CD14-positive monocyte (primary cell): ENCODE measurements around the gene OR2A1. TPM values are rescaled to one million over a fixed set of nuclear protein-coding genes. Genes with fewer than 3 reads are reported as not detected.
A peak's percentile ranks its signal among the peaks of the same experiment; 100 is the strongest.
"Not testable (repeated sequence)": the region's sequence is repeated elsewhere in the genome, so short reads cannot be mapped to it uniquely, and the experiment has no call there.

Source experiments
- DNase-seq, 3 donors: peaks; one replicate each; pipeline ENCODE4 v3.0.0-alpha.2; 2011 to 2022
- H2AFZ ChIP-seq: 2 replicates; pipeline ENCODE4 v1.6.0; 2012; ENCODE audit warnings: mild to moderate bottlenecking, low read depth, low read length, inconsistent platforms; ENCODE audit not compliant: insufficient read depth, poor library complexity, severe bottlenecking
- H3K27ac ChIP-seq, 2 donors: 1 replicate in 1 of 2; 2 replicates in 1 of 2; pipeline ENCODE4 v1.5.1; 2012 to 2013; ENCODE audit warnings: low read length in 2 of 2, control low read depth in 1 of 2, inconsistent platforms in 1 of 2, low read depth in 1 of 2, mild to moderate bottlenecking in 1 of 2
- H3K27me3 ChIP-seq, 2 donors: one replicate each; pipeline versions ENCODE4 v1.6.0 to v1.6.1; 2011 to 2013; ENCODE audit warnings: low read length in 2 of 2; ENCODE audit not compliant: control insufficient read depth in 2 of 2, insufficient read depth in 2 of 2
- H3K36me3 ChIP-seq, 2 donors: replicated peaks in 1 of 2; 1 replicate in 1 of 2; 2 replicates in 1 of 2; pipeline versions ENCODE4 v1.5.1 to v1.6.1; 2012 to 2013; ENCODE audit warnings: low read length in 2 of 2, control low read depth in 1 of 2, inconsistent platforms in 1 of 2, mild to moderate bottlenecking in 1 of 2; ENCODE audit not compliant: insufficient read depth in 2 of 2, control insufficient read depth in 1 of 2
- H3K4me1 ChIP-seq, 2 donors: 1 replicate in 1 of 2; 2 replicates in 1 of 2; pipeline versions ENCODE4 v1.5.1 to v1.6.1; 2012 to 2013; ENCODE audit warnings: low read length in 2 of 2, control low read depth in 1 of 2, inconsistent platforms in 1 of 2, mild to moderate bottlenecking in 1 of 2, moderate library complexity in 1 of 2; ENCODE audit not compliant: insufficient read depth in 2 of 2, control insufficient read depth in 1 of 2
- H3K4me2 ChIP-seq: replicated peaks from 2 replicates; pipeline ENCODE3; 2012; ENCODE audit warnings: low read length, moderate library complexity, mild to moderate bottlenecking; ENCODE audit not compliant: poor library complexity, severe bottlenecking; ENCODE audit errors: extremely low read depth
- H3K4me3 ChIP-seq, 3 experiments: fragments of 200-600 bp in 1 of 3; sonication (generic) in 1 of 3; replicated peaks in 1 of 3; 1 replicate in 2 of 3; 2 replicates in 1 of 3; pipeline ENCODE4 v1.5.1; 2011 to 2013; ENCODE audit warnings: low read length in 3 of 3, mild to moderate bottlenecking in 3 of 3, control low read depth in 2 of 3, low read depth in 2 of 3, inconsistent platforms in 1 of 3, moderate library complexity in 1 of 3
- H3K79me2 ChIP-seq: 2 replicates; pipeline ENCODE4 v1.6.0; 2012; ENCODE audit warnings: mild to moderate bottlenecking, control low read depth, inconsistent platforms, low read length, moderate library complexity; ENCODE audit not compliant: insufficient read depth
- H3K9ac ChIP-seq: 2 replicates; pipeline ENCODE4 v1.6.0; 2017; ENCODE audit warnings: low read length, mild to moderate bottlenecking; ENCODE audit not compliant: insufficient read depth, poor library complexity, severe bottlenecking
- H3K9me3 ChIP-seq, 2 donors: replicated peaks in 1 of 2; 1 replicate in 1 of 2; 2 replicates in 1 of 2; pipeline versions ENCODE4 v1.5.1 to v1.6.1; 2012 to 2013; ENCODE audit warnings: low read length in 2 of 2, control low read depth in 1 of 2; ENCODE audit not compliant: control insufficient read depth in 1 of 2, insufficient read depth in 1 of 2
- H4K20me1 ChIP-seq: 2 replicates; pipeline ENCODE4 v1.6.0; 2012; ENCODE audit warnings: mild to moderate bottlenecking, low read length, control low read depth, moderate library complexity; ENCODE audit not compliant: insufficient read depth
- H3K27ac Mint-ChIP-seq, 7 donors: one replicate each; pipeline ENCODE4 v1.8.0; 2020; ENCODE audit warnings: mild to moderate bottlenecking in 7 of 7, mixed read lengths in 7 of 7, moderate library complexity in 6 of 7, inconsistent platforms in 2 of 7
- H3K27me3 Mint-ChIP-seq, 3 donors: one replicate each; pipeline ENCODE4 v1.8.0; 2021 to 2022; ENCODE audit warnings: low read depth in 3 of 3, mild to moderate bottlenecking in 3 of 3, mixed read lengths in 3 of 3, moderate library complexity in 3 of 3, inconsistent platforms in 1 of 3
- H3K36me3 Mint-ChIP-seq, 2 donors: one replicate each; pipeline ENCODE4 v1.8.0; 2020; ENCODE audit warnings: mixed read lengths in 2 of 2, inconsistent platforms in 1 of 2, mild to moderate bottlenecking in 1 of 2
- H3K4me1 Mint-ChIP-seq: one replicate; pipeline ENCODE4 v1.8.0; 2020; ENCODE audit warnings: mild to moderate bottlenecking, mixed read lengths
- H3K4me3 Mint-ChIP-seq, 2 donors: one replicate each; pipeline ENCODE4 v1.8.0; 2020; ENCODE audit warnings: mild to moderate bottlenecking in 2 of 2, mixed read lengths in 2 of 2, moderate library complexity in 1 of 2
- H3K9me3 Mint-ChIP-seq, 7 donors: one replicate each; pipeline ENCODE4 v1.8.0; 2020 to 2022; ENCODE audit warnings: mixed read lengths in 7 of 7, mild to moderate bottlenecking in 6 of 7, moderate library complexity in 6 of 7, inconsistent platforms in 2 of 7
- WGBS: methylation state at CpG from one replicate; pipeline ENCODE4 v1.1.5; 2013; ENCODE audit warnings: missing lambda C conversion rate; ENCODE audit not compliant: insufficient coverage; 5-methylcytosine and 5-hydroxymethylcytosine counted together
- intact Hi-C, 2 donors: fragments of 100-400 bp; cut with micrococcal nuclease; formaldehyde crosslinking; loops; one replicate each; pipeline versions ENCODE4 v1.15.0 to v1.15.1; 2023
- polyA plus RNA-seq, 3 donors: library from polyadenylated mRNA; depleted of rRNA in 1 of 3; unstranded in 2 of 3; stranded (reverse) in 1 of 3; fragments of 300-500 nt in 2 of 3; fragments of >200 nt in 1 of 3; fragmentation: Illumina TruSeq in 2 of 3; gene quantifications; 1 replicate in 2 of 3; 2 replicates in 1 of 3; pipeline ENCODE4 v1.2.3, GENCODE V29; 2012 to 2021

Gene OR2A1
- polyA plus RNA-seq, 3 donors: not detected

GRCh38 chr7:144331996-144332288 lies 19.7 kb downstream of the OR2A1 start:
- H3K9ac ChIP-seq, H3K36me3 ChIP-seq, DNase-seq, H3K79me2 ChIP-seq, H3K4me2 ChIP-seq, H4K20me1 ChIP-seq, H3K36me3 Mint-ChIP-seq, H3K27me3 ChIP-seq, H3K4me1 ChIP-seq, H2AFZ ChIP-seq, H3K9me3 ChIP-seq, H3K4me1 Mint-ChIP-seq, intact Hi-C loops, H3K4me3 ChIP-seq, H3K9me3 Mint-ChIP-seq, H3K27me3 Mint-ChIP-seq, H3K27ac ChIP-seq, H3K4me3 Mint-ChIP-seq: not testable (repeated sequence)
- WGBS: no CpG with 5 or more reads among the region's 2 CpGs
- H3K27ac Mint-ChIP-seq: peak overlapping the region in 1 of 7 donors; percentile 77

GRCh38 chr7:144348625-144349024 lies 36.4 kb downstream of the OR2A1 start:
- H3K79me2 ChIP-seq, H3K4me2 ChIP-seq, H3K27ac ChIP-seq, H3K9ac ChIP-seq, H3K27me3 ChIP-seq, H3K27me3 Mint-ChIP-seq, H3K9me3 Mint-ChIP-seq, H3K27ac Mint-ChIP-seq, H4K20me1 ChIP-seq, H2AFZ ChIP-seq, intact Hi-C loops, H3K36me3 ChIP-seq, DNase-seq, H3K9me3 ChIP-seq, H3K4me3 ChIP-seq, H3K4me1 Mint-ChIP-seq, H3K4me3 Mint-ChIP-seq, H3K4me1 ChIP-seq, H3K36me3 Mint-ChIP-seq: not testable (repeated sequence)
- no CpG with 5 or more reads among the region's 1 CpG for WGBS

GRCh38 chr7:144351667-144352066 lies 39.4 kb downstream of the OR2A1 start:
- H3K9me3 ChIP-seq, H3K27ac Mint-ChIP-seq, H2AFZ ChIP-seq, H3K4me3 ChIP-seq, H3K9me3 Mint-ChIP-seq, H3K27me3 ChIP-seq, intact Hi-C loops, H3K4me1 ChIP-seq, H3K27me3 Mint-ChIP-seq, H4K20me1 ChIP-seq, H3K36me3 Mint-ChIP-seq, H3K79me2 ChIP-seq, H3K27ac ChIP-seq, H3K4me3 Mint-ChIP-seq, DNase-seq, H3K9ac ChIP-seq, H3K4me2 ChIP-seq, H3K4me1 Mint-ChIP-seq, H3K36me3 ChIP-seq: not testable (repeated sequence)
- 100% methylated on average over 1 of the region's 3 CpGs for WGBS

- H3K27me3 Mint-ChIP-seq, H3K4me1 ChIP-seq, H3K27me3 ChIP-seq, DNase-seq, H3K9ac ChIP-seq, H3K9me3 Mint-ChIP-seq, H3K4me1 Mint-ChIP-seq, H3K4me3 ChIP-seq, H3K36me3 ChIP-seq, H3K79me2 ChIP-seq, H4K20me1 ChIP-seq, H3K36me3 Mint-ChIP-seq, H3K9me3 ChIP-seq, intact Hi-C loops, H3K27ac ChIP-seq, H3K4me2 ChIP-seq, H2AFZ ChIP-seq: not testable (repeated sequence)
- peak within 1 kb of the TSS in 1 of 7 donors; percentile 30 for H3K27ac Mint-ChIP-seq
- WGBS: no CpG with 5 or more reads among the region's 50 CpGs
- H3K4me3 Mint-ChIP-seq: peak within 1 kb of the TSS; percentile 78 to 93
Measured at GRCh38 chr7:144355176-144355822, 43.1 kb downstream of the OR2A1 start, which contains the start of gene ARHGEF5. TSS of gene ARHGEF5 (plus strand) at chr7:144355402. CDS start at chr7:144362670, 7,268 bp downstream.
